Measurements from ENCODE around the gene COLEC12.

GRCh38 chr18:495017-495416 lies 5.5 kb downstream of the COLEC12 start:
- TF ChIP-seq, protein P1, sequence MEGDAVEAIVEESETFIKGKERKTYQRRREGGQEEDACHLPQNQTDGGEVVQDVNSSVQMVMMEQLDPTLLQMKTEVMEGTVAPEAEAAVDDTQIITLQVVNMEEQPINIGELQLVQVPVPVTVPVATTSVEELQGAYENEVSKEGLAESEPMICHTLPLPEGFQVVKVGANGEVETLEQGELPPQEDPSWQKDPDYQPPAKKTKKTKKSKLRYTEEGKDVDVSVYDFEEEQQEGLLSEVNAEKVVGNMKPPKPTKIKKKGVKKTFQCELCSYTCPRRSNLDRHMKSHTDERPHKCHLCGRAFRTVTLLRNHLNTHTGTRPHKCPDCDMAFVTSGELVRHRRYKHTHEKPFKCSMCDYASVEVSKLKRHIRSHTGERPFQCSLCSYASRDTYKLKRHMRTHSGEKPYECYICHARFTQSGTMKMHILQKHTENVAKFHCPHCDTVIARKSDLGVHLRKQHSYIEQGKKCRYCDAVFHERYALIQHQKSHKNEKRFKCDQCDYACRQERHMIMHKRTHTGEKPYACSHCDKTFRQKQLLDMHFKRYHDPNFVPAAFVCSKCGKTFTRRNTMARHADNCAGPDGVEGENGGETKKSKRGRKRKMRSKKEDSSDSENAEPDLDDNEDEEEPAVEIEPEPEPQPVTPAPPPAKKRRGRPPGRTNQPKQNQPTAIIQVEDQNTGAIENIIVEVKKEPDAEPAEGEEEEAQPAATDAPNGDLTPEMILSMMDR (IDR thresholded peaks at IDR 0.05; ENCODE audit: insufficient read depth, low read length, poor library complexity, severe bottlenecking) = no peak
- no peak for TF ChIP-seq EZH2phosphoT487 (conservative IDR thresholded peaks at IDR 0.05; ENCODE audit: low read length)
